ENCODE measurements around the gene GSK3A.
"Not testable (repeated sequence)": the region's sequence is repeated elsewhere in the genome, so short reads cannot be mapped to it uniquely, and the experiment has no call there.

The GSK3A gene

DNA sequence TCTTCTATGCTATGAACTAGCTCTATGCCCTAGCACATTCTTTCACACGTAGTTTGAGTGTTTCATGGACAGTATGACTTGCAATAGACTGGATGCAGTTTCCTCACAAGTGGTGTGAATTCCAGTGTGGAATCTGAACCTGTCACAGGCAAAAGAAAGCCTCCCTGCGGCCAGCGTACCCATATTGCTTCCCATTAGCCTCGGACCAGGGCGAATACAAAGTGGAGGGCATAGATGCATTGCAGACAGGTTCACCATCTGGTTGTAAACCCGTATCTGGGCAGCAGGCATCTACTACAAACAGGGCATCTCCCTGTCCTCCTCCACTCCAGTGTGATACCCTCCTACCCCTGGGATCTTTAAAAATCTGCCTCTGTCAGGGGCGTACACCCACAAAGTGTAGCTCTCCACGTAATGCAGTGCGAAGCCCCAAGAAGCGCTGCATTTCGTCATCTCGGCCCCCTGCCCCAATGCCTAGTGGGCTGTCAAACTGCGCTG lies 25.3 kb upstream of the GSK3A start:
- no peak for DNase-seq

DNA sequence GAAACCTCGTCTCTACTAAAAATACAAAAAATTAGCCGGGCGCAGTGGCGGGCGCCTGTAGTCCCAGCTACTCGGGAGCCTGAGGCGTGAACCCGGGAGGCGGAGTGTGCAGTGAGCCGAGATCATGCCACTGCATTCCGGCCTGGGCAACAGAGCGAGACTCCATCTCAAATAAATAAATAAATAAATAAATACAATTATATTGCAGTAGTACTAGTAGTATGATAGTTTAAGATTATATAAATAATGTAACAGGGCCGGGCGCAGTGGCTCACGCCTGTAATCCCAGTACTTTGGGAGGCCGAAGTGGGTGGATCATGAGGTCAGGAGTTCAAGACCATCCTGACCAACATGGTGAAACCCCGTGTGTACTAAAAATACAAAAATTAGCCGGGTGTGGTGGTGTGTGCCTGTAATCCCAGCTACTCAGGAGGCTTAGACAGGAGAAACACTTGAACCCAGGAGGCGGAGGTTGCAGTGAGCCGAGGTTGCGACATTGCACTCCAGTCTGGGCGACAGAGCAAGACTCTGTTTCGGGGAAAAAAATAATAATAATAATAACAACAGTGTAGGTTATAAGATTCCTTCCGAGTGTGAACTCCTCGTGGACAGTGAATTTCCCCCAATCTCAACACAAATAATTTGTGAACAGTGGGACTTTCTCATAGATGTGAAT lies 24.7 kb upstream of the GSK3A start:
- DNase-seq = not testable (repeated sequence)

- not testable (repeated sequence) for DNase-seq
These were observed 23.7 kb upstream of the GSK3A start for GRCh38 chr19:42266105-42266504.

- DNase-seq = no peak
These were observed 19.4 kb upstream of the GSK3A start for GRCh38 chr19:42261763-42262162.

- DNase-seq = not testable (repeated sequence)
These were observed 15.4 kb upstream of the GSK3A start for GRCh38 chr19:42257842-42258241.

GRCh38 chr19:42255766-42256745 lies 13.7 kb upstream of the GSK3A start:
- DNase-seq = no peak

- DNase-seq = peak; percentile 70
These were observed 12.7 kb upstream of the GSK3A start, which contains the start of gene ERF for GRCh38 chr19:42254850-42255765. TSS of gene ERF (minus strand) at chr19:42255128. CDS start at chr19:42254999, 129 bp downstream.

DNA sequence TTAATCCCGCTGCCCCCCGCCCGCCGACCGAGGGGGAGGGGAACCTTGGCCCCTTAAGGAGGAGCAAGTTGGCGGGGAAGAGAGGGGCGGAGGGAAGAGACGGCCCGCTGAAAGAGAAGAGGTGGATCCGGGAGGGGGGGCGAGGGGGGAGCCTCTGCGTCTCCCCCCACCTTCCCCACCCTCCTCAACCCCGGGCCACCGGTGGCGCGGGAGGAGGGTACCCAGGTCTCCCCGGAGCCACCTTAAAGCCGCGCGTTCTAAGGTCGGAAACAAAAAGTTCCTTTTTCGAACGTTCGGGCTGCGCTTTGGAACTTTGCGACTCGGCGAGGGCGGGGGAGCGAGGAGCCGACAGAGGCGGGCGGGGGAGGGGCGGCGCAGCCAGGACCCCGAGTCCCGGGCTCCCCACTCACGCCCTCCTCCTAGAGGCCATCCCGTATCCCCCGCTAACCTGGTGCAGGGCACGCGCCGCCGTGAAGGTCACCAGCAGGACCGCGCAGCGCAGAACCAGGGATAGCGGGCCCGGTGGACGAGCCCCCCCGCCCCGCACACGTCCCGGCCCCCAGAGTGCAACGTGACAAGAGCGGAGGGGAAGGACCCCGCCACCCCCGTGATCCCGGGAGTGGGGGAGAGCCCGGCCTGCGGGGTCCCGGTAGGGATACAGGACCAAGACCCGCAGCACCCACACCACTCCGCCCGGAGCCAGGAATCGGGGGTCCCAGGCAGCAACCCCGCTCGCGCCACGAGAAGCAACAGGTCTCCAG lies 11.9 kb upstream of the GSK3A start:
- DNase-seq = no peak

DNA sequence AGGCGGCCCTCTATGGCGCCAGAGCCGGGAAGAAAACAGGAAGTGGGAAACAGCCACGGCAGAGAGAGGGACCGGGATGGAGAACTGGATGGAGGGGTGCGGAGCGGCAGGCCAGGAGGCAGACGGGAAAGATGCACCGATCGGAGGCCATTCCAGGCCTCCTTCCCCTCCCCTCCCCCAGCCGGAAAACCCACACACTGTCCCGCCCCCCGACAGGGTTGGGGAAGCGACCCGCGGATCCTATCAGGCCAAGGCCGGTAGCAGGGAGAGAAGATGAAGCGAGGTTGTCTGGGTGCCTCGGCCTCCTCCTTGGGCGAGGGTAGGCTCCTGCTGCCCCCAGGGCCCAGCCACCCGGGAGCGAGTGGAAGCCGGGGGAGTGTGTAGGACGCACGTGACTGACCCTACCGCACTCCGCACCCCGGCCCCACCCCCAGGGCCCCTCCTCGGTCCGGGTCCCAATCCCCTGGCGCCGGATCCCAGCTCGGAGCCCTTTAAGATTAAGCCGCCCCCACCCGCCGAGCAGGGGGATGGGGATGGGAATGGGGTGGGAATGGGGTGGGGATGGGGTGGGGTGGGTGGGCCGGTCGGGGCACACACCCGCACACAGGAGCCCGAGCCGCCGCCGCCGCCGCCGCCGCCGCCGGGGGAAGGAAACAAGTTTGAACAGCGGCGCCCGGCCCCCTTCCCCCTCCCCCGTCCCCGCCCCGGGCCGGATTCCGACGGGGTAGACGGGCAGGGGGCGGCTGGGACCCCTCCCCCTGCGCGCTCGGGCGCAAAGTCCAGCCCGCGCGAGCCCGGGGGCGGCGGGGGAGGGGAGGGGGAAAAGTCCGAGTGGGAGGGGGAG lies 11.1 kb upstream of the GSK3A start:
- DNase-seq = no peak

DNA sequence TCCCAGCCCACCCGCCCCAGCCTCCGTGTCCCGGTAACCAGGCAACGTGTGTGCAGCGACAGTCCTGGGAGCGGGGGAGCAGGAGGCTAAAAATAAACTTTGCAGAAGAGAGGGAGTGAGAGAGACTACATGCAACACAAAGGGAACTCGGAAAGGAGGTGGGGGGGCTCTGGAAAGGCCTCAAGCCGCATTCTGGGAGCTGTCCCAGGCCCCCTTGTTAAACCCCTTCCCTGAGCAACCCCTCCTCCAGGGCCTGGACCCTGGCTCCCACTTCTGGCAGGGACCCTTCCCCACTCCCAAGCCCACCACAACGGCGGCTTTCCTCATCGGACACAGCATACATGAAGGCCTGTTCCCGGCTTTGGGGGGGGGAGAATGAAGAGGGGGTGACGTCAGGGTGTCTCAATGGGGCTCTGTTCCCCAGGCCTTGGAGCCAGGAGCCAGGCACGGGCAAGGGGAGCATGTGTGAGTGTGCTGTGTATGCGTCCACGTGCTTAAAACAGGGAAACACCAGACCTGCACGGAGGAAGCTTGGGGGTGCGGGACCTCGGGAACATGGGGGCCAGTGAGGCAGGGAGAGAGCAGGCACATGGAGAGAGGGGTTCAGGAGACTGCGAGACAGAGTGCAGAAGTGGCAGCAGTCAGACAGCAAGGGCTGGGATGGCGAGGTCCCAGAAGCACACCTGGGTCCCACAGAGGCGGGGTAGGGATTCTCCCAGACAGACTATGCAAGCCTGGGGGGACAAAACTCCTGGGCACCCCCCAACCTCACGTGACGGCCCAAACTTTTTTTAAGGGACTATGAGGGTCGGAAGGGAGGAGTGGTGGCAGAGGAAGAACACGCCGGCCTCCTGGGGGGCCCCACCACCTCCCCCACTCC lies 10.2 kb upstream of the GSK3A start:
- no peak for DNase-seq

DNA sequence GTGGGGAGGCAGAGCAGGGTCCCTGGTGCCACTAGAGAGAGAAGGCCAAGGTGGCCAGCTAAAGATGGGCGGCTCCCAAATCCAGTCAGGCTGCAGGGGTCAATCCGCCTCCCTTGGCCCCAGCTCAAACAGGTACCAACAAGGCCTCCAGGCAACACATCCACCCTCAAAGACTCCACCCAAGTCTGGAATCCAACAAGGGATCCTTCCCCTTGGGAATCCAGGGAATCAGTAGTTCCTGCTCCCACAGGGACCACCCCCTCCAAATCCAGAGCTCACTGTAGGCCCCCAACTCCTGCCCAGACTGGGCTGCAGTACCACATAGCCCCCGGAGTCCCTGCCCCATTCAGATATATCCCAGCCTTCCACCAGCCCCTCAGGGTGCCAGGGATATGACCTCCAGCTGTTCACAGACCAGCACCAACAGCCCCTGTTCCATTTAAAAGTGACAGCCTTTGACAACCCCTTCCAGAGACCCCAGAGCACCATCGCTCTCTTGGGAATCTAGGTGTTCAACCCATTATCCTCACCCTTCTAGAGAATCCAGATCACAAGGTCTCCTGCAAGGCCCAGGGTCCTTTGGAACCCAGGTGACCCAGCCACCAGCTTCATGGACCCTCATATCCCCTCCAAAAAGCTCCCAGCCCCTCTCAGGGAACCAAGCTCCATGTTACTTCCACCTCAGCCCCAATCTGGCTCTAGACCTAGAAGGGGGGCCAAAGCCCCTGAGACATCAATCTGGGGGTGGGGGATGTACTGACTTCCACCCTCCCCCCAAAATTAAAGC lies 9.4 kb upstream of the GSK3A start:
- no peak for DNase-seq

DNA sequence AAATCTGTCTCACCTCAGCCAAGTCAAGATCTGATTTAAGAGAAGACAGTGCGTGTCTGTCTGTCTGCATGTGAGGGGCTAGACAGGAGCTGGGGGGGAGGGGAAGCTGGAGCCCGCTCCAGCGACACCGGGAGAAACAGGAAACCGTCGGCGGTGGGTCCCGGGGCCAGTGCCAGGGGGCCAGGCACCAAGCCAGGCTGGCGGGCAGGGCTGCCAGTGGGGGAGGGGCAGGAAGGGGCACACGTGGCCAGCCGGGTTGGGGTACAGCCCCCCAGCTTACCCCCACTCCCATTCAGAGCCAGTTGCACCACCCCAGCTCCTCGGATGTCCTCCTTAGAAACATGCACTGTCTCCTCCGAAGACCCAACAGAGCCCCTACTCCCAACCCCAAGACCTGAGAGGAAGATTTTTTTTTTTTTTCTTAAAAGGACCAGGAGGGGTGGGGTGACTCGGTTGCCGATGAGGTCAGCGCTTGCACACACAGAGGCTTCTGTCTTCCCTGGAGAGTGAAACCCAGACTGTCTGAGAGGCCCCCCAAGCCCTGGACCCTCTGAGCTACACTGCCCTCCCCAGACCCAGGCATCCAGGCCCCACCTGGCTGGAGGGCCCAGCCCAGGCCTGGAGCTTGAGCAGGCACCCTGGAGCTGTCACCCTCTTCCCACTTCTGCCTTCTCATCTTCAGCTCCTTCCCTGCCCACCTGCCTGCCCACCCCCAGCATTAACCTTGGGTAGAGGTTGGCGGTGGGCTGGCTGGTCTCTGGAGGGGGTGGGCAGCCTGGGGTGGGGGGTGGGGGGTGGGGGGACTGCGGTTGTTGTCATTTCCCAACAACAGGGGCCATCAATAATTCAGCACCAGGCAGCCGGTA lies 8.5 kb upstream of the GSK3A start:
- no peak for DNase-seq

DNA sequence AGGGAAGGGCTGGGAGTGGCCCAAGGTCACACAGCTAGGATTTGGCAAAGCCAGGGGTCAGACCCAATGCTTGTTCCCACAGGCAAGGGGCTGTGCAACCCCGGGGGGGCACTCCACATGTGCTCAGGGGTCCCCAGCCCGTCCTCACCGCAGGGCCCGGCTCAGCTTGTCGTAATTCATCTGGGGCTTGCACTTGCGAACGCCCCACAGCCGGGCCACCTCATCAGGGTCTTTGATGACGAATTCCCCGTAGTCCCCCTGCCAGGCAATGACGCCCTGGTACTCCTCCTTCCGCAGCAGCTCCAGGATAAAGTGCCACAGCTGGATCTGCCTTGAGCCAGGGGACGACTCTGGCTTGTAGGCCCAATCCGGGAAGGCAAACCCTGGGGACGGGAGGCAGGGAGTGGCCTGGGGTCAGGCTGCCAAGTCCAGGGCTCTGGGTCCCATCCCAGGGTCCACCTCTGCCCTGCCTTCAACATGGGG lies 7.8 kb upstream of the GSK3A start:
- no peak for DNase-seq

DNA sequence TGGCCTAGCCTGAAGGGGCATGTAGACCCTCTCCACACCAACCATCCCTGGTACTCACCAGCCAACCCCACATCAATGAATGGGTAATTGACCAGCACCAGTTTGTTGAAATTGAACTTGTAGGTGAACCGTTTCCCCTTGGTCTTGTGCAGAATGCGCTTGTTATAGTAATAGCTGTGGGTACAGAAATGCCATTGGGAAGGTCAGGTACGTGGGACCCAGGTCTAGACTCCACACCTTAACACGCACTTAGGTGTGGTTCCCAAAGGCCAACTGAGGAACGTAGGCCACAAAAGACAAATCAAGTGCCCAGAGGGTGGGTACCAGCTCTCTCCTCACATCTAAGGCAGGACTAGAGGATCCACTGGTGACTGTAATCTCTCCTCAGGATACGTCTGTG lies 7.4 kb upstream of the GSK3A start:
- no peak for DNase-seq

GRCh38 chr19:42249149-42249750 lies 6.8 kb upstream of the GSK3A start:
- no peak for DNase-seq

GRCh38 chr19:42248270-42249148 lies 6.1 kb upstream of the GSK3A start:
- DNase-seq = no peak
